Measurements from ENCODE around the gene HTR5A. TPM values are rescaled to one million over a fixed set of nuclear protein-coding genes. Genes with fewer than 3 reads are reported as not detected.

The HTR5A gene
- total RNA-seq, 2 experiments from 2014 or later = not detected

DNA sequence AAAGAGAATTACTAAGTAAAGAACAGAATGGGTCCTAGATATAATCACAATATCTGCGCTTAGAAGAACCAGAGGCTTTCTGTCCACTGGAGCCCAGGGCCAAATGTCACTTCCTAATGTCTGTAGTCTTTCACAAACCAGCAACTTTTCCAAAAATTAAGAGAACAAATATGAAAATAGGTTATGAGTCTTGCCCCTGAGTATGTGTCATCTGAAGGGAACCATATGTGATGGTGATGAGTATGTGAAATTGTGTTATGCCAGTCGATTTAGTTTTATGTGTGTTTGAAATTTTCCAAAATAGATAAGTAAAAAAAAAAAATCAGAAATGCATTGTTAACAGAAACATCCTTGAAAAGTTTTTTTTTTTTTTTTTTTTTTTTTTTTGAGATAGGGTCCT lies 15.4 kb upstream of the HTR5A start:
- ChIA-PET CTCF (no interaction called here), POLR2A (no interaction called here)
- no peak for DNase-seq
- no peaks in the 10 kb centered on the region for H3K36me3 Mint-ChIP-seq (ENCODE audit: low read depth)
- no peaks in the 10 kb centered on the region for H3K4me1 Mint-ChIP-seq (ENCODE audit: low read depth)
- H3K27me3 Mint-ChIP-seq = peaks cover 8% of the 10 kb centered on the region
- no peaks in the 10 kb centered on the region for H3K9me3 Mint-ChIP-seq
- H3K4me3 Mint-ChIP-seq = no peak overlapping the region
- TF ChIP-seq CTCF (IDR thresholded peaks at IDR 0.05) = no peak
- H3K27ac Mint-ChIP-seq = no peak overlapping the region
- intact Hi-C loops (cut with micrococcal nuclease) = no loop called here
- no peak for ATAC-seq

DNA sequence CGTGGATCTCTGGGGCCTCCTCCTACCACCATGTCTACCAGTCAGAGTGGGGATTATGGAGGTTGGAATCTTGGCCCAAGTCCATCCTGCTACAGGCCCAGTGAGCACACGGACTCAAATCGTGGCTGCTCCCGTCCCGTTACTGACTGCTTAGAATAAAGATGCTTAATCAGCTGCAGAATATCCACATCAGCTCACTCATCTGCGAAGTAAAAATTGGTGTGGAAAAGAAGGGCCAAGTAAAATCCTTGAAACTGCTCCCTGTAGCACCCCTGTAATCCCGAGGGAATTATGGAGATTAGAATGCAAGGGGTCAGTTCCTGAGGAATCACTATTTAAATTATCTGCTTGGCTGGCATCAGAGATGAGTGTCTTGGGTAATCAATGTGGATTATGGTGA lies 13.0 kb upstream of the HTR5A start:
- Mint-ChIP-seq H3K27ac (no peak overlapping the region), H3K9me3 (no peaks in the 10 kb centered on the region), H3K4me1 (ENCODE audit: low read depth) (no peaks in the 10 kb centered on the region), H3K4me3 (no peak overlapping the region), H3K36me3 (ENCODE audit: low read depth) (no peaks in the 10 kb centered on the region), H3K27me3 (peaks cover 8% of the 10 kb centered on the region)
- intact Hi-C loops (cut with micrococcal nuclease) = no loop called here
- ChIA-PET CTCF (no interaction called here), POLR2A (no interaction called here)
- TF ChIP-seq CTCF (IDR thresholded peaks at IDR 0.05) = no peak
- DNase-seq = no peak
- no peak for ATAC-seq

DNA sequence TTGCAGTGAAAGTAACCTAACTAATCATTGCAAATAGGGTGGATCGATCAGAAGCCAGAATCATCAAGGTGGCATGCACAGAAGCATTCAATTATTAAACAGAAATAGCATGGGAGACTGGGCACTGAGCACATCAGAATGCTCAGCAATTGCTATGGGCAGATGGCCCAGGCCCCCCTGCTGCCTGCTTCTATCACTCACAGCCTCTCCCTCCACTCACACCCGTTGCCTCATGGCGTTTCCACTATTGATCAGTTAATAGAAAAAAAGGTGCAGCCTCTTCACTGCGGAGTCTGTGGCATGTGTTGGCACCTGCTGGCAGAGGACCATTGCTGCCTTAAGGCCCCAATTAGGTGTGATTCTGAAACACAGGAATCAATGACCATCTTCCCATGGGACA lies 11.2 kb upstream of the HTR5A start:
- H3K4me1 Mint-ChIP-seq (ENCODE audit: low read depth) = no peaks in the 10 kb centered on the region
- CTCF ChIA-PET = no interaction called here
- intact Hi-C loops (cut with micrococcal nuclease) = no loop called here

DNA sequence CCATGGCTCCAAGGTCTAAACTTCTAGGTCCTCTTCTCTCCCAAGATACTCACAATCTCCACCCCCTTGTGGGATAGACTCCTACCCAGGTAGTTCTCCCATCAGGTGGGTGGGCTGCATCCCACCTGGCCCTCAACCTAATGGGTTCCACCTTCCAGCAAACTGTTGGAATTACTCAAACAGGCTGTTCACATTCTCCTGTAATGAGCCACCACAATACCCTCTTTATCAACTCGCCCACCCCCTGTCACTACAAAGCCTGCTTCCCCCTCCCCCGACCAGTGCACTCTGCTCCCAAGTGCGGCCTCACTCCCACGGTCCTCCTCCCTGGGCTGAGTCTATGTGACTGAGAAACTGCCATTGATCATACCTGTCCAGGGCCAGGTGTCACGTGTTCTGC lies 10.4 kb upstream of the HTR5A start:
- no peaks in the 10 kb centered on the region for H3K4me1 Mint-ChIP-seq (ENCODE audit: low read depth)
- H3K4me3 Mint-ChIP-seq = no peak overlapping the region
- intact Hi-C loops (cut with micrococcal nuclease) = no loop called here
- no peak for TF ChIP-seq CTCF (IDR thresholded peaks at IDR 0.05)
- DNase-seq (no peak), ATAC-seq (no peak)
- ChIA-PET POLR2A (no interaction called here), CTCF (no interaction called here)
- H3K9me3 Mint-ChIP-seq = no peaks in the 10 kb centered on the region
- H3K36me3 Mint-ChIP-seq (ENCODE audit: low read depth) = no peaks in the 10 kb centered on the region
- H3K27me3 Mint-ChIP-seq = peaks cover 5% of the 10 kb centered on the region
- H3K27ac Mint-ChIP-seq = no peak overlapping the region

More for the DNA sequence above, 11.2 kb upstream of the HTR5A start:
- no peak for DNase-seq
- no peak for ATAC-seq
- no peak overlapping the region for H3K27ac Mint-ChIP-seq
- POLR2A ChIA-PET = no interaction called here
- no peak for TF ChIP-seq CTCF (IDR thresholded peaks at IDR 0.05)
- H3K4me3 Mint-ChIP-seq = no peak overlapping the region
- no peaks in the 10 kb centered on the region for H3K36me3 Mint-ChIP-seq (ENCODE audit: low read depth)
- no peaks in the 10 kb centered on the region for H3K9me3 Mint-ChIP-seq
- H3K27me3 Mint-ChIP-seq = peaks cover 7% of the 10 kb centered on the region

GRCh38 chr7:155062411-155062810 lies 7.7 kb upstream of the HTR5A start:
- no peak for TF ChIP-seq CTCF (IDR thresholded peaks at IDR 0.05)
- Mint-ChIP-seq H3K4me1 (ENCODE audit: low read depth) (no peaks in the 10 kb centered on the region), H3K27me3 (peaks cover 6% of the 10 kb centered on the region), H3K9me3 (no peaks in the 10 kb centered on the region), H3K36me3 (ENCODE audit: low read depth) (no peaks in the 10 kb centered on the region), H3K4me3 (no peak overlapping the region), H3K27ac (no peak overlapping the region)
- DNase-seq = no peak
- ChIA-PET POLR2A (no interaction called here), CTCF (no interaction called here)
- intact Hi-C loops (cut with micrococcal nuclease) = no loop called here
- ATAC-seq = no peak
